Measurements from ENCODE around the gene JPT2.

The JPT2 gene

DNA sequence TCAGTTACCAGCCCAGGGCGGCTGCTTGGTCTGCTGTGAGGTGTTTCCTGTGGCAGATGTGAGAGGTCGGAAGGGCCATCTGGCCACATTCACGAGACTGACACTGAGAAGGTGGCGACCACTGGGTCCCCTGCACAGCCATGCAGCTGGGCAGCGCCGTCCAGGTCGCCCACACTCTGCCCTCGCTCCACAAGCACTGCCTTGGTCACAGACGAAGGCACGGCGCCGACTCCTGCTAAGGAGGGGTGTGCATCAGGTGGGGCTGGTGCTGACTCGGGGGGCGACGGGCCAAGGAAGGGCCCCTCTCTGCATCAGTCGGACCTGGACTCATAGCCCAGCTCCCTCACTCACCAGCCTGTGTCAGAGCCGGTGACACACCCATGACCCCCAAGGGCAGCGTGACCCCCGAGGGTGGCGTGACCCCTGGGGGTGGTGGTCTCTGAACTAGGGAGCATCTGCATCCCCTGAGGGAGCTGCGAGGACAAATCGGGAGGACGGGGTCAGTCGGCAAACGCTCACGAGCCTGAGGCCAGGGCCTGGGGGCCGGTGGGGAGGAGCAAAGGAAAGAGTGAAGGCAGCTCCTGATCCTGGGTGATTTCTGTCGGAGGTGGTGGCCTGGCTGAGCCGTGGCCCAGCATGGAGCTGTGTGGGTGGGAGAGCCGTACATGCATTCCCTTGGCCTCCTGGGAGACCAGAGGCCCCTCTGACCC is 62.9 kb downstream of the JPT2 start:
- DNase-seq, result no peak

DNA sequence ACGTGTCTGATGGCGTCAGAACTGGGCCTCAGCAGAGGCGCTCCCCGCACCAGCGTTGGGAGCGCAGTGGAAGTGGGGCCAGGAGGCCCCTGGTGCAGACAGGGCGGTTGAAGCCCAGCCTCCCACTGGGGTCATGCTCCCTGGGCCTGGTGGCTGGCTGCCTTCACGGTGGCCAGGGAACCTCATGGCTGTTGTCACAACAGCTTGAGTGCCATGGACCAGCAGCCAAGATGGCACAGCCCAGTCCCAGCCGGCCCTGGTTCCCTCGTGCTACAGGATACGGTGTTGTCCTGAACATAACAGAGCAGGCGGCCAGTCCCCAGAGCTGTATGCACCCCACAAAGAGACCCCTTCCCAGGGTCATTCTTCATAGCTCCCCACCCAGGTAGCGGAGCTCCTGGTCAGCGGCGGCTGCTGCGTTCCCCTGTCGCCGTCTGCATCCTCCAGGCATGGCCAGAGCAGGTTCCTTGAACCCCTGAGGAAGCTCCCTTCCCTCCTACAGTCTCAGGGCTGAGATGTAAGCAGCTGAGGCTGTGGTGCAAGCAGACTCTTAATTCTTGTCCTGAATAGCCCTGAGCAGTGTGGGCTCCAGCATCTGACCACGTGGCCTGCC is 63.6 kb downstream of the JPT2 start:
- DNase-seq, result no peak

DNA sequence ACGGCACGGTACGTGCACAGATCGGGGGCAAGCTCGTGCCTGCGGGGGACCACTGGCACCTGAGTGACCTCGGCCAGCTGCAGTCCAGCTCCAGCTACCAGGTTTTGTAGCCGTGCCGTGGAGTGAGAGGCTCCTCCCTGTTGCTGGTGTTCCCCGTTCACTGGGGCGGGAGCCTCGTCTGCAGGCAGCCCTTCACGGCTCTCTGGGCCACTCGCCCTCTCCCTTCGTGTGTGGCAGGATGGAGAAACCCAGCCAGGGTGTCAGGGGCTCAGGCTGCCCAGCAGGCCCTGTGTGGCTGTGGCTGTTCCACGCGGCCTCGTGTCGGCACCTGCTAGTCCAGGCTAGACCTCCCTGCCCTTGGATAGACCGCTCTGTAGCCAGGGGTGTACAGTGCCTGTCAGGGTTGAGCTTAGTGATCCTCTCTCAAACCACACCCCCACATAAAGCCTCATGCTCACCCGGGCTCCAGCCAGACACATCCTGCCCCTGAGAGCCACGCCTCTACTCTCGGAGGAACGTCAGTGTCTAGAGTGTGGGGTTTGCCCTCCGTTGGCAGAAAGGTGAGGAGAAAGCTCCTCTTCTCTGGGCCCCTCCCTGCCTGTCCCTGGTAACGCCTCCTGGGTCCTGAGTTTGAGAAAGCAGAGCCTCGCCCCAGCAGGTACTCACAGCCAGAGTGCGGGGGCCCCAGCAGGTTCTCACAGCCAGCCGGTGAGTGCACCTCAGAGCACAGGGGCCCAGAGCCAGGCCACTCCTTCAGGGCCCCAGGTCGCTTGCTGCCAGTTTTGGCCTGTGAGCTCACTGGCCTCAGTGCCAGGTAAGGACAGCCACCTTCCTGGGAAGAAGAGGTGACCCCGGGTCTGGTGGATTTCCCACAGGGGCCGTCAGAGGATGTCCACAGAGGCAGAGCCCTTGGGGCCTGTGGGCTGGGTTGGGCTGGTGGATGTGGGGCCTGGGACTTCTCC is 65.6 kb downstream of the JPT2 start:
- DNase-seq, result no peak

DNA sequence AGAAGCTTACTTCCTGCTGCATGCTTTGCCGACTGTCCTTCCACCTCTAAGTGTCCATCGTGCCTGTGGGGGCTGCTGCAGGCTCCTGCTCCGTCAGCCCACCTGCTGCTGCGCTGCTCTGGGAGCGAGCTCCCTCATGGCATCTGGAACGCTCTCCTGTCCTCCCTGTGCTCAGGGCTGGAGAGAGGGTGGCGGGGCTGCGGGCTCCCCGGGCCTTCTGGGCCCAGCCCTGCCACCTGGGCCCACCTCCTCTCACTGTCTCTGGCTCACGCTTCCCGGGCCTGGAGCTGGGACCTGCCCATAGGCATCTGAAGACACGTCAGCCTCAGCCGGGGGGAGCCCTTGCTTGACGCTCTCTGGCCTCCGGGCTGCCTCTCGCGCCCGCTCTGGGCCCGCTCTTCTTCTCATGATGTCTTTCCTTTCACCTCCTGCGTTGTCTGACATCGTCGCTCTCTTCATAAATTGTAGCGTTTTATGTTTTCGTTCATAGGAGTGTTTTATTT is 66.3 kb downstream of the JPT2 start:
- no peak for DNase-seq

DNA sequence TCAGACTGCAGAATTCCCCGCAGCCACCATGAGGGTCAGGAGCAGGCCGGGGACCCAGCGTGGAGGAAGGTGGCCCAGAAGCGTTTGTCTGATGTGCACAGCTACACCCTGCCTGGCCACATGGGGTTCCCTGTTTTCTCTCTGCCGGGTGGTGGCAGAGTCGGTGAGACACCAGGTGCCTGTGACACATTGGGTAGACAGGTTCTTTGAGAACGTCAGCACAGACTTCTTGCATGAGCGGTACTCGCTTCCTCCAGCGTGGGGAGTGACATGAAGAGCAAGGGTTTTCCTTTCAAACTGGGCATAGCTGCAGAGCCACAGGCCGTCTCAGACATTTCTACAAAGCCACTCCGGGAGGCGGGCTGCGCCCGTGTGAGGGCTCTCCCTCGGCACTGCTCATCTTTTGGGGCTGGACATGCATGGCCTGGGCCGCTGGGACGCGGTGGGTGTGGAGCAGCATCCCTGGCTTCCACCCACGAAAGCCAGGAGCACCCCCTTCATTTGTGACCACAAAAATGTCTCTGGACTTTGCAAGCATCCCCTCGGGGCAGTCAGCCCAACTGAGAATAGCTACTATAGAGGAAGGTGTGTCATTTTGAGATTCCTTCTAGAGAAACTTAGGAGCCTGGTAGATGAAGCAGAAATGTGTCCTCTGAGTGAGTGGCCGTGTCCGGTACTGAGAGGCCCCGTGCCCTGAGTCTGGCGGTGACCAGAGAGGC is 67.3 kb downstream of the JPT2 start:
- DNase-seq, result no peak

DNA sequence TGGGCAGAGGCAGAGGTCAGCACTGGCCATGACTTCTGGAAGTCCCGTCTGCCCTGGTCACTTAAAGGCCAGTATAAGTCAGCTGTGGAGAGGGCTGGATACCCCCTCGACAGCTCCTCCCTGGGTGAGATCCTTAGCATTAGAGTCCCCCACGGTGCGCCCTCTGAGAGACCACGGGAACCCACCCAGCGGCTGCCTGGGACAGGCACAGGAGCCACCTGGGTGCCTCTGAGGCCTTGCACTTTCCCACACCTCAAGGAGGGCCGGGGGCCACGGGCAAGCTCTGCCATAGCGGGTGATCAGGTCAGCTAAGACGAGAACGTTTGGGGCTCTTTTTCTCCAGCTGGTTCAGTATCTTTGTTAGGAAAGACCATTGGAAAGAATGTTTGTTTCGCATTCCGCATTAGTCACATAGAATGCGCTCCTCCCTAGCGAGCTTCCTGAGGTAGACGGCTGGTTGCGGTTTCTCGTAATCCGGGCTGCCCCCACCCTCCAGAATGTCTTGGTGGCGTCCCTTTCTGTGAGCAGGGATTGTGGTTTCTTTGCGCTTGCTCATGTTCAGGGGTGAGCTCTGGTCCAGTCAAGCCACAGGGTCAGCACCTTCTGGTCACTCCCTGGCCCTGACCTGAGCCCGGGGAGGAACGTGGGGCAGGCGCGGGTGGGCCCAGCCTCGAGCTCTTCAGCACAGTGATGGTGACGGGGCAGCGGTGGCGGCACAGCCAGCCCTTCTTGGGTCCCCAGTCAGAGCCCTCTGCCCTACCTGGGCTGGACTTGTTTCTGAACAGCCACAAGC is 68.0 kb downstream of the JPT2 start:
- no peak for DNase-seq

DNA sequence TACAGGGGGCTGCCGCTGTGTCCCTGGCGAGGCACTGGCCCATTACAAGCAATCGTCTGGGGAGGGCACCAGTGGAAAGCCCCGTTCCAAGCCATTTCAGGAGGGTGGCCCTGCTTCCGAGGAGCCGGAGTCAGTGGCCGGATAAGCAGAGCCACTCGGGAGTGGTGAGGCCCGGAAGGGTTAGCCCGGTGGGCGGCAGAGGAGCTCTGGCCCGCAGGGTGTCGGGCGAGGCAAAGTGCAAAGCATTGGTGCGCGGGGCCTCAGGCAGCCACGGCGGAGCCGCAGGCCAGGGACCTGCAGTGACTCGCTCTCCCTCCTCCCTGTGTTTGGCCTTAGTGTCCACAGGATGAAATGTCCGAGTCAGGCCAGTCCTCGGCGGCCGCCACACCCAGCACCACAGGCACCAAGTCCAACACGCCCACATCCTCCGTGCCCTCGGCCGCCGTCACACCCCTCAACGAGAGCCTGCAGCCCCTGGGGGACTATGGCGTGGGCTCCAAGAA is 68.7 kb downstream of the JPT2 start:
- no peak for DNase-seq

DNA sequence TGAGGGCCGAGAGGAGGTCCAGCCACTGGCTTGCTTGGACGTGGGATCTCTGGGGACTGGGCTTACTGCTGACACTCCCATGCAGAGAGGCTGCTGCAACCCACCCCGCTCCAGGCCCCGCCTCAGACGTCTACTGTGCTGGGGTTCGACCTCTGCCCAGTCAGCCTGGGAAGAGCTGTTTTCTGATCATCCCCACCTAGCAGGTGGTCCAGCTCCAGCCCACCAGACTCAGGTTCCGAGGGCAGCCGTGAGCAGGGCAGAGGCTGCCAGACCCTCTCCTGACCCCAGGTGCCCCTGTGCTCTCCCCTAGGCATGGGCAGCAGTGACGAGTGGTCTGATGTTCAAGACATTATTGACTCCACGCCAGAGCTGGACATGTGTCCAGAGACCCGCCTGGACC is 69.9 kb downstream of the JPT2 start:
- no peak for DNase-seq

DNA sequence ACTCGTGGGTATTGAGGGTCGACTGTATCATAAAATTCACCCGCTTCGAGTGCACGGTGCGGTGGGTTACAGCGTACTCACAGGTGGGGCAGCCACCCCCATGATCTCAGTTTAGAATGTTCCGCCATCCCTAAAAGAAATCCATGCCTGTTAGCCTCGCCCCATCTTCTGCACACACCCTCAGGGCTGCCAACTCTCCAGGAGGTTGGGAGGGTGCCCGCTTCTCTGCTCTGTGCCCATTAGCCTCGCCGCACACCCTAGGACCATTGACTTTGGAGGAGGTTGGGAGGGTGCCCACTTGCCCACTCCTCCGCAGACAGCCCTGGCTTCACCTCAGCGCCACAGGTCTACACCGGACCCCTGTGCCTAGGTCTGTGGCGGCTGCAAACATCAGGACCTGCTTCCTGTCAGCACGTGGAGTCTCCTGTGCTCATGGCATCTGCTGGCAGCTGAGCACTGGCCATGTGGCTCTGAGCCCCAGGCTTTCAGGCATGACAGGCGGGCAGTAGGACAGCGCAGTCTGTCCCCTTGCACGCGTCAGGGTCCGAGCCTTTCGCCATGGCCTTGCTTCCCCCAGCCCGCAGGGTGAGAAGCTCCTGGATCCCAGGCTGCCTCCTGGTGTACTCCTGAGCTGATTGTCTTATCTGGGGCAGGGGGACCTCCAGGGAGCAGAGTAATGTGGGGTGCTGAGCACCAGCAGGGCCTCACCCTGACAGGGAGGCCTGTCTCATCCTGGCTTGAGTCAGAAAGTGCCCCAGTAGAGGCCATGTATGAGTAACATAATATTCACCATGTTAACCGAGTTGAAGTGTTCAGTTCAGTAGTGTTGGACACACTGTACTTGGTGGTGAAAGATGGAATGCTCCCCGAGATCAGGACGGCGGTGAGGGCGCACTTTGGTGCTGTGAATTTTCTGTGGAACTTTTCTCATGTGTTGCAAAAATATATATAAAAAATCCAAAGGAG is 71.4 kb downstream of the JPT2 start:
- no peak for DNase-seq
